ENCODE data around the gene ZFP91.

GRCh38 chr11:58576887-58577471 lies 1.9 kb upstream of the ZFP91 start:
- TF ChIP-seq CTCF (IDR thresholded peaks at IDR 0.05) (peak; percentile 34 to 54 (median 39)), EP300 (IDR thresholded peaks at IDR 0.05; ENCODE audit: low read depth) (no peak)

Measured in transverse colon (tissue), 3 donors.